GM12878 (cell line): Measurements from ENCODE around the gene CRAMP1.

Source experiments
- BHLHE40 ChIP-seq, 2 experiments: fragments of 450-650 bp in 1 of 2; IDR thresholded peaks; 2 replicates each; pipeline ENCODE4 v1.6.1; 2011 to 2017; ENCODE audit warnings: low read depth in 2 of 2, borderline replicate concordance in 1 of 2, improper control_type of control experiment in 1 of 2, low read length in 1 of 2, mild to moderate bottlenecking in 1 of 2
- BRCA1 ChIP-seq: IDR thresholded peaks from 2 replicates; pipeline ENCODE4 v1.6.1; 2011; ENCODE audit warnings: low read depth, low read length, improper control_type of control experiment
- CBFB ChIP-seq: IDR thresholded peaks from 2 replicates; pipeline ENCODE4 v1.6.1; 2016; ENCODE audit warnings: antibody characterized with exemption, low read depth
- ESRRA ChIP-seq: IDR thresholded peaks from 2 replicates; pipeline ENCODE4 v1.6.1; 2012; ENCODE audit warnings: mild to moderate bottlenecking, low read length, improper control_type of control experiment
- FOXM1 ChIP-seq: IDR thresholded peaks from 2 replicates; pipeline ENCODE4 v1.6.1; 2012; ENCODE audit warnings: low read depth, mild to moderate bottlenecking, inconsistent platforms, low read length, moderate library complexity
- POLR2A ChIP-seq: IDR thresholded peaks from 2 replicates; pipeline ENCODE4 v1.6.1; 2011; ENCODE audit warnings: low read depth, mild to moderate bottlenecking, low read length
- RCOR1 ChIP-seq: conservative IDR thresholded peaks from 2 replicates; pipeline ENCODE4 v1.6.1; 2012; ENCODE audit warnings: low read depth, low read length, improper control_type of control experiment
- TF ChIP-seq, protein P1 (sequence below): fragments of 450-650 bp; IDR thresholded peaks from 2 replicates; pipeline ENCODE4 v1.6.1; 2018; ENCODE audit warnings: mild to moderate bottlenecking, low read depth, moderate library complexity; ENCODE audit not compliant: partially characterized antibody
- TF ChIP-seq, protein P2 (sequence below), 3 experiments: IDR thresholded peaks in 2 of 3; conservative IDR thresholded peaks in 1 of 3; 2 replicates each; pipeline ENCODE4 v1.5.1; 2011; ENCODE audit warnings: low read depth in 3 of 3, low read length in 3 of 3, mild to moderate bottlenecking in 3 of 3, control low read depth in 2 of 3, moderate library complexity in 2 of 3, inconsistent platforms in 1 of 3, mixed read lengths in 1 of 3; ENCODE audit not compliant: control insufficient read depth in 2 of 3, insufficient read depth in 1 of 3; ENCODE audit errors: extremely low read depth in 1 of 3

DNA sequence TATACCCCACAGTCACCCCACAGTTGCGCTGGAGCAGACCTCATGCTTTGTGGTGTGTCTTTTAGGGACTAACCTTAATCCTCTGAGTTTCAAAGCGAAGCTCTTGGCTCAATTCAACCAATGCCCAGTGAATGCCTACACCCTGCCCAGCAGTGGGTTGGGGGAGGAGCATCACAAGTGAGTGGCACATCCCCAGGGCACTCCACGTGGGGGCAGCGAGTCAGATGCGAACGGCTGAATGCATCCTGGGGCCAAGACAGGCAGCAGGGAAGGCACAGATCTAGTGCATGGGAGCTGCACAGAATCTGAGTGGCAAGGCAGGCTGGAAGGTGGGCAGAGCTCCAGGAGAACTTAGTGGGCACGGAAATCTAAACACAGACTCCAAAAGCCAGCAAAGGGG lies 39.5 kb upstream of the CRAMP1 start:
- no peak for TF ChIP-seq ESRRA
- TF ChIP-seq BRCA1: no peak
- TF ChIP-seq POLR2A: no peak
- TF ChIP-seq, protein P1, sequence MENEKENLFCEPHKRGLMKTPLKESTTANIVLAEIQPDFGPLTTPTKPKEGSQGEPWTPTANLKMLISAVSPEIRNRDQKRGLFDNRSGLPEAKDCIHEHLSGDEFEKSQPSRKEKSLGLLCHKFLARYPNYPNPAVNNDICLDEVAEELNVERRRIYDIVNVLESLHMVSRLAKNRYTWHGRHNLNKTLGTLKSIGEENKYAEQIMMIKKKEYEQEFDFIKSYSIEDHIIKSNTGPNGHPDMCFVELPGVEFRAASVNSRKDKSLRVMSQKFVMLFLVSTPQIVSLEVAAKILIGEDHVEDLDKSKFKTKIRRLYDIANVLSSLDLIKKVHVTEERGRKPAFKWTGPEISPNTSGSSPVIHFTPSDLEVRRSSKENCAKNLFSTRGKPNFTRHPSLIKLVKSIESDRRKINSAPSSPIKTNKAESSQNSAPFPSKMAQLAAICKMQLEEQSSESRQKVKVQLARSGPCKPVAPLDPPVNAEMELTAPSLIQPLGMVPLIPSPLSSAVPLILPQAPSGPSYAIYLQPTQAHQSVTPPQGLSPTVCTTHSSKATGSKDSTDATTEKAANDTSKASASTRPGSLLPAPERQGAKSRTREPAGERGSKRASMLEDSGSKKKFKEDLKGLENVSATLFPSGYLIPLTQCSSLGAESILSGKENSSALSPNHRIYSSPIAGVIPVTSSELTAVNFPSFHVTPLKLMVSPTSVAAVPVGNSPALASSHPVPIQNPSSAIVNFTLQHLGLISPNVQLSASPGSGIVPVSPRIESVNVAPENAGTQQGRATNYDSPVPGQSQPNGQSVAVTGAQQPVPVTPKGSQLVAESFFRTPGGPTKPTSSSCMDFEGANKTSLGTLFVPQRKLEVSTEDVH: no peak
- TF ChIP-seq FOXM1: no peak
- TF ChIP-seq BHLHE40 (IDR thresholded peaks at IDR 0.05; ENCODE audit: borderline replicate concordance in 1 of 2, low read depth in 2 of 2, low read length in 1 of 2): no peak
- TF ChIP-seq RCOR1: no peak
- no peak for TF ChIP-seq CBFB
- TF ChIP-seq, protein P2, sequence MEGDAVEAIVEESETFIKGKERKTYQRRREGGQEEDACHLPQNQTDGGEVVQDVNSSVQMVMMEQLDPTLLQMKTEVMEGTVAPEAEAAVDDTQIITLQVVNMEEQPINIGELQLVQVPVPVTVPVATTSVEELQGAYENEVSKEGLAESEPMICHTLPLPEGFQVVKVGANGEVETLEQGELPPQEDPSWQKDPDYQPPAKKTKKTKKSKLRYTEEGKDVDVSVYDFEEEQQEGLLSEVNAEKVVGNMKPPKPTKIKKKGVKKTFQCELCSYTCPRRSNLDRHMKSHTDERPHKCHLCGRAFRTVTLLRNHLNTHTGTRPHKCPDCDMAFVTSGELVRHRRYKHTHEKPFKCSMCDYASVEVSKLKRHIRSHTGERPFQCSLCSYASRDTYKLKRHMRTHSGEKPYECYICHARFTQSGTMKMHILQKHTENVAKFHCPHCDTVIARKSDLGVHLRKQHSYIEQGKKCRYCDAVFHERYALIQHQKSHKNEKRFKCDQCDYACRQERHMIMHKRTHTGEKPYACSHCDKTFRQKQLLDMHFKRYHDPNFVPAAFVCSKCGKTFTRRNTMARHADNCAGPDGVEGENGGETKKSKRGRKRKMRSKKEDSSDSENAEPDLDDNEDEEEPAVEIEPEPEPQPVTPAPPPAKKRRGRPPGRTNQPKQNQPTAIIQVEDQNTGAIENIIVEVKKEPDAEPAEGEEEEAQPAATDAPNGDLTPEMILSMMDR (IDR thresholded peaks at IDR 0.05 in 2 of 3, conservative IDR thresholded peaks at IDR 0.05 in 1 of 3; ENCODE audit: control insufficient read depth in 2 of 3, extremely low read depth in 1 of 3, insufficient read depth in 1 of 3, low read depth in 3 of 3, low read length in 3 of 3): no peak
